Smooth muscle cell (in vitro differentiated cells): ENCODE measurements around the gene OAS2. TPM values are rescaled to one million over a fixed set of nuclear protein-coding genes. Genes with fewer than 3 reads are reported as not detected.

Experiments
- DNase-seq: peaks from one replicate; lab custom pipeline; 2025; ENCODE audit not compliant: unreplicated experiment; lab: John Stamatoyannopoulos, UW
- H2AFZ ChIP-seq: fragments of 200-600 bp; sonication (generic); 2 replicates; pipeline ENCODE4 v1.6.0; 2016; ENCODE audit warnings: antibody characterized with exemption, low read depth, mild to moderate bottlenecking
- H3F3A ChIP-seq: fragments of 200-600 bp; sonication (generic); 2 replicates; pipeline ENCODE4 v1.6.0; 2017; ENCODE audit warnings: antibody characterized with exemption, low read depth
- H3K27ac ChIP-seq: fragments of 200-600 bp; sonication (generic); 2 replicates; pipeline ENCODE4 v1.5.1; 2016; ENCODE audit warnings: low read depth, mild to moderate bottlenecking
- H3K27me3 ChIP-seq: fragments of 200-600 bp; sonication (generic); 2 replicates; pipeline ENCODE4 v1.6.1; 2016; ENCODE audit warnings: low read depth, mild to moderate bottlenecking
- H3K36me3 ChIP-seq: fragments of 200-600 bp; sonication (generic); 2 replicates; pipeline ENCODE4 v1.5.1; 2016; ENCODE audit warnings: low read depth
- H3K4me1 ChIP-seq: fragments of 200-600 bp; sonication (generic); 2 replicates; pipeline ENCODE4 v1.5.1; 2016; ENCODE audit warnings: low read depth
- H3K4me2 ChIP-seq: fragments of 200-600 bp; sonication (generic); 2 replicates; pipeline ENCODE4 v1.6.0; 2016; ENCODE audit warnings: mild to moderate bottlenecking
- H3K4me3 ChIP-seq: fragments of 200-600 bp; sonication (generic); 2 replicates; pipeline ENCODE4 v1.5.1; 2016; ENCODE audit warnings: mild to moderate bottlenecking
- H3K79me2 ChIP-seq: fragments of 200-600 bp; sonication (generic); 2 replicates; pipeline ENCODE4 v1.6.0; 2016; ENCODE audit warnings: low read depth, mild to moderate bottlenecking
- H3K9ac ChIP-seq: fragments of 200-600 bp; sonication (generic); 2 replicates; pipeline ENCODE4 v1.6.0; 2016; ENCODE audit warnings: low read depth
- H3K9me3 ChIP-seq: fragments of 200-600 bp; sonication (generic); replicated peaks from 2 replicates; pipeline ENCODE4 v1.5.1; 2016; ENCODE audit warnings: low read depth
- H4K20me1 ChIP-seq: fragments of 200-600 bp; sonication (generic); 2 replicates; pipeline ENCODE4 v1.6.0; 2016; ENCODE audit warnings: low read depth
- CTCF ChIP-seq: fragments of 200-600 bp; sonication (generic); IDR thresholded peaks from 2 replicates; pipeline ENCODE4 v1.5.1; 2017; ENCODE audit warnings: borderline replicate concordance, mild to moderate bottlenecking, antibody characterized with exemption; ENCODE audit not compliant: insufficient read depth, poor library complexity, severe bottlenecking
- WGBS: methylation state at CpG from one replicate; pipeline ENCODE4 v1.1.7; 2016; ENCODE audit warnings: low lambda C conversion rate; 5-methylcytosine and 5-hydroxymethylcytosine counted together
- polyA plus RNA-seq: library from polyadenylated mRNA; unstranded; fragments of >200 nt; fragmentation: Nextera tagmentation; extraction: Ambion mirVana; gene quantifications from 2 replicates; pipeline ENCODE4 v1.2.1, GENCODE V29; 2016
- total RNA-seq: library from RNA; depleted of rRNA; stranded (reverse); fragments of >200 nt; gene quantifications from 2 replicates; pipeline ENCODE4 v1.2.3, GENCODE V29; 2014

The OAS2 gene
- total and polyA plus RNA-seq, 2 experiments from 2014 or later: not detected

- H3K9ac ChIP-seq: no peak overlapping the region
- DNase-seq: no peak
- H3K9me3 ChIP-seq: no peaks in the 10 kb centered on the region
- H4K20me1 ChIP-seq: no peaks in the 10 kb centered on the region
- no peaks in the 10 kb centered on the region for H3F3A ChIP-seq
- no peaks in the 10 kb centered on the region for H3K36me3 ChIP-seq
- H3K4me1 ChIP-seq: no peaks in the 10 kb centered on the region
- WGBS: 77% methylated on average over 3 of the region's 3 CpGs
- no peak for TF ChIP-seq CTCF
- no peak overlapping the region for H2AFZ ChIP-seq
- H3K27ac ChIP-seq: no peak overlapping the region
- no peaks in the 10 kb centered on the region for H3K79me2 ChIP-seq
- no peak overlapping the region for H3K4me3 ChIP-seq
- H3K27me3 ChIP-seq: peaks cover 17% of the 10 kb centered on the region
- no peak overlapping the region for H3K4me2 ChIP-seq
These were observed 66.2 kb downstream of the OAS2 start for GRCh38 chr12:113044516-113044915.

- Histone ChIP-seq H3K4me1 (no peaks in the 10 kb centered on the region), H3K27ac (no peak overlapping the region), H4K20me1 (no peaks in the 10 kb centered on the region), H3K9ac (no peak overlapping the region), H3K79me2 (no peaks in the 10 kb centered on the region), H3F3A (no peaks in the 10 kb centered on the region), H3K4me2 (no peak overlapping the region), H3K9me3 (no peaks in the 10 kb centered on the region), H3K36me3 (no peaks in the 10 kb centered on the region), H3K4me3 (no peak overlapping the region), H3K27me3 (peaks cover 51% of the 10 kb centered on the region), H2AFZ (no peak overlapping the region)
- WGBS: 17% methylated on average over 6 of the region's 6 CpGs
- no peak for DNase-seq
- TF ChIP-seq CTCF: peak; percentile 79
These were observed 70.4 kb downstream of the OAS2 start for GRCh38 chr12:113048716-113049127.

- H3K79me2 ChIP-seq: no peaks in the 10 kb centered on the region
- H3K27me3 ChIP-seq: peaks cover 63% of the 10 kb centered on the region
- peak; percentile 9 for TF ChIP-seq CTCF
- H2AFZ ChIP-seq: no peak overlapping the region
- no peak overlapping the region for H3K27ac ChIP-seq
- no peaks in the 10 kb centered on the region for H3K4me1 ChIP-seq
- H3K4me2 ChIP-seq: no peak overlapping the region
- H3K9me3 ChIP-seq: no peaks in the 10 kb centered on the region
- H3K36me3 ChIP-seq: no peaks in the 10 kb centered on the region
- H3K9ac ChIP-seq: no peak overlapping the region
- whole genome bisulfite sequencing: 54% methylated on average over 11 of the region's 11 CpGs
- DNase-seq: no peak
- H3F3A ChIP-seq: no peaks in the 10 kb centered on the region
- no peaks in the 10 kb centered on the region for H4K20me1 ChIP-seq
- H3K4me3 ChIP-seq: no peak overlapping the region
These were observed 71.8 kb downstream of the OAS2 start for GRCh38 chr12:113049976-113050742.

GRCh38 chr12:113050795-113051194 is 72.5 kb downstream of the OAS2 start:
- Histone ChIP-seq H3K9ac (no peak overlapping the region), H3K79me2 (no peaks in the 10 kb centered on the region), H2AFZ (no peak overlapping the region), H3K4me3 (no peak overlapping the region), H3K27ac (no peak overlapping the region), H3K27me3 (peaks cover 65% of the 10 kb centered on the region), H3K9me3 (no peaks in the 10 kb centered on the region), H4K20me1 (no peaks in the 10 kb centered on the region), H3F3A (no peaks in the 10 kb centered on the region), H3K36me3 (no peaks in the 10 kb centered on the region), H3K4me1 (no peaks in the 10 kb centered on the region), H3K4me2 (no peak overlapping the region)
- DNase-seq: no peak
- TF ChIP-seq CTCF: no peak
- 83% methylated on average over 7 of the region's 7 CpGs for WGBS
